NCI-H146 (cell line): ENCODE results near the gene OR4D6.
A peak's percentile ranks its signal among the peaks of the same experiment; 100 is the strongest.
"Not testable (repeated sequence)": the region's sequence is repeated elsewhere in the genome, so short reads cannot be mapped to it uniquely, and the experiment has no call there.

Experiments used
- DNase-seq: peaks from one replicate; lab custom pipeline; 2025; lab: John Stamatoyannopoulos, UW

The OR4D6 gene

DNA sequence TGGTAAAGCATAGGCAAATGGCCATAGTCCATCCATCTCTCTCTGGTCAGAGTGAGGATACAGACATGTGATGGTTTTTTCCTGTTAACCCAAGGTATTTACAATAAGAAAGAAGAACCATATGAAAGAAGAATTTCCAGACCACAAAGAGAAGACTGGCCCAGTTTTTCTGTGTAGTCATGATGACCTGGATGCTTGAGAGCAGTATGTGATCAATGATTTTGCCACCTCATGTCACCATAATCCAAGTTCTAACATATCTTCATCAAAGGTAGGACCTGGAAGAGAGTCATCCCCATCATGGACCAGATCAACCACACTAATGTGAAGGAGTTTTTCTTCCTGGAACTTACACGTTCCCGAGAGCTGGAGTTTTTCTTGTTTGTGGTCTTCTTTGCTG, at the start of gene OR4D6:
Gene OR4D6 (plus strand): TSS at position 301 of the 400 bp plus-strand sequence. CDS start 0 bp downstream, at position 301.
- DNase-seq = no peak

GRCh38 chr11:59413646-59414045, 43.1 kb upstream of the OR4D6 start:
- no peak for DNase-seq

DNA sequence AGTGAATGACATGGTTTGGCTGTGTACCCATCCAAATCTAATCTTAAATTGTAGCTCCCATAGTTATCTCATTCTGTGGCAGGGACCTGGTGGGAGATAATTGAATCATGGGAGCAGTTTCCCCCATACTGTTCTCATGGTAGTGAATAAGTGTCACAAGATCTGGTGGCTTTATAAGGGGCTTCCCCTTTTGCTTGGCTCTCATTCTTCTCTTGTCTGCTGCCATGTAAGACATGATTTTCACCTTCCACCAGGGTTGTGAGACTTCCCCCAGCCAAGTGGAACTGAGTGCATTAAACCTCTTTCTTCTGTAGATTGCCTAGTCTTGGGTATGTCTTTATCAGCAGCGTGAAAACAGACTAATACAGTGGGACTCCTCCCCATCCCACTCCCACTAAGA, 41.6 kb upstream of the OR4D6 start:
- DNase-seq = no peak

- DNase-seq = no peak
Measured at GRCh38 chr11:59416613-59417012, 40.1 kb upstream of the OR4D6 start.

GRCh38 chr11:59417023-59417422, 39.7 kb upstream of the OR4D6 start:
- no peak for DNase-seq

DNA sequence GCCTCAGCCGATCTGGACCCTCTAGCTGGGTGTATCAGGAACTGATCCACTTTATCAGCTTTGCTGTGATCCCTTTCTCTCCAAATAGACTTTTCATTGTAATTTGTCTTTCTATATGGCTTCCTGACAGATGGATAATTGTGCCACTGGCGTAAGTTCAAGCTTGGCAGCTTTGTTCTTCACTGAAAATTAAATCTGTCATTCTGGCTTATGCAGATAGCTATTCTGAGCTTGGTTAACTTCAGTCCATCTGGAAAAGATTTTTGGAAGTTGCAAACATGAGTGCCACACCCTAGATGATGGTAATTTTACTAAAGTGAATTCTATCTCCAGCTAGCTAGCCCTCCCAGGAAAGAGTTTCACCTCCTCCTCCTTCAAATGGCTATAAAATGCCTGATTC, 38.6 kb upstream of the OR4D6 start:
- no peak for DNase-seq

DNA sequence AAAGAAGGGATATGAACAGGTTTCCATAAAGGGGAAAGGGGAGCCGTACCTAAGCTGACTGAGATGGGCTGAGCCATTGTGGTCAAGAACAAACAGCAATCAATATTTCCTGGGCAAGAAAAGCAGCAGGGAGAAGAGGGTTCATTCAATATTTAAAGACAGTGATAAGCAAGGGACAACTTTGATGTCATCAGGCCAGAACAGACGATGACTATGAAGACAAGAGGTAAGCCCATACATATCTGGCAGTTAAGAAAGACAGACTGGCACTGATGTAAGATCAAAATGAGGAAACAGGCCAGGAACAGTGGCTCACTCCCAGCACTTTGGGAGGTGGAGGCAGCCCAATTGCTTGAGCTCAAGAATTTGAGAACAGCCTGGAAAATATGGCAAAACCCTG, 32.9 kb upstream of the OR4D6 start:
- DNase-seq = no peak

- no peak for DNase-seq
Measured at GRCh38 chr11:59425131-59425530, 31.6 kb upstream of the OR4D6 start.

- no peak for DNase-seq
Measured at GRCh38 chr11:59426361-59427067, 30.2 kb upstream of the OR4D6 start, which contains the start of gene OR5A2. Gene OR5A2, minus strand, starts transcription at chr11:59426413. Its CDS starts 3,460 bp downstream, at chr11:59422953.

DNA sequence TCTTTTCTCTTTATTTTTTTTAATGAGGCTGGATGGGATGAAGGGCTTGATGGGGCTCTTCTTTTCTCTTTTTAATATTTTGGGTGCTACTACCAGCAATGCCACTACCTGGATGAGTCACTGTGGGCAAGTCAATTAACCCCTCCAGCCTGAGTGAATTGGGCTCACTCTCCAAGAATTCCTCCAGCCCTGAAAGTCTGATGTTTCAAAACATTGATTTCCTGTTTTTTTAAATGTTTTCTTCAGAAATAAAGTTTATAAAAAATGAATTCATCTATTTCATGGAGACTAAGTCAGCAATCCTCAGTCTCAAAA, 29.7 kb upstream of the OR4D6 start:
- no peak for DNase-seq

DNA sequence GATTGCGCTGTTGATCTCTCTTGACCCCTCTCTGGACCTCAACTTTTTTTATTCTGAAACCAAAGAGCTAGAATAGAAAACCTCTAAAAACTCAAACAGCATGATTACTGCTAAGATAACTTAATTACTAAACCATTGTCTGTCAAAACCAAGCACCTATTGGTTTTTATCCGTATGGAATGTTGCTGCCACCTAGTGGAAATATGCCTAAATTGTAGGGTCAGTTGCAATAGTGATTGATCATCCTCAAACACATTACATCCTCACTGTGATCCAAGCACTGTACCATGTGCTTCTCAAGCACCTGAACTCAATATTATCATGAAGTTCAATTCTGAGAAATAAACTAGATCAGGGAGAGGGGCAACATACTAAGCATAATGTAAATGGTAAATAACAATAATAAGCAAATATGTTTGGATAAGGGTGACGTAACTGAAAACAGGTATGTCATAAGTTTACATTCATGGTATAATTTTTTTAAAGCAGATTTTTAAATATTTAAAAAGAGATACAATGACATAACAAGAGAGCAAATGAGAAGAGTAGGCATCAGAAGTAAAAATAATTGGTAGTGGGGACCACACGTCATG, 26.7 kb upstream of the OR4D6 start:
- DNase-seq = peak; percentile 51

GRCh38 chr11:59436169-59436568, 20.6 kb upstream of the OR4D6 start, which contains the start of gene OR5A1:
Gene OR5A1, plus strand, starts transcription at chr11:59436469. Its CDS starts 6,700 bp downstream, at chr11:59443169.
- no peak for DNase-seq

GRCh38 chr11:59437770-59438169, 19.0 kb upstream of the OR4D6 start:
- DNase-seq = no peak

DNA sequence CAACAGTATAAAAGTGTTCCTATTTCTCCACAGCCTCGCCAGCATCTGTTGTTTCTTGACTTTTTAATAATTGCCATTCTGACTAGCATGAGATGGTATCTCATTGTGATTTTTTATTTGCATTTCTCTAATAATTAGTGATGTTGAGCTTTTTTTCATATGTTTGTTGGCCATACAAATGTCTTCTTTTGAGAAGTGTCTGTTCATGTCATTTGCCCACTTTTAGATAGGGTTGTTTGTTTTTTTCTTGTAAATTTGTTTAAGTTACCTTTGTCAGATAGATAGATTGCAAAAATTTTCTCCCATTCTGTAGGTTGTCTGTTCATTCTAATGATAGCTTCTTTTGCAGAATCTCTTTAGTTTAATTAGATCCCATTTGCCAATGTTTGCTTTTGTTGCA, 11.1 kb upstream of the OR4D6 start:
- DNase-seq = not testable (repeated sequence)

- no peak for DNase-seq
Measured at GRCh38 chr11:59448484-59448883, 8.3 kb upstream of the OR4D6 start.

GRCh38 chr11:59459916-59460315, 3.2 kb downstream of the OR4D6 start:
- DNase-seq = no peak

DNA sequence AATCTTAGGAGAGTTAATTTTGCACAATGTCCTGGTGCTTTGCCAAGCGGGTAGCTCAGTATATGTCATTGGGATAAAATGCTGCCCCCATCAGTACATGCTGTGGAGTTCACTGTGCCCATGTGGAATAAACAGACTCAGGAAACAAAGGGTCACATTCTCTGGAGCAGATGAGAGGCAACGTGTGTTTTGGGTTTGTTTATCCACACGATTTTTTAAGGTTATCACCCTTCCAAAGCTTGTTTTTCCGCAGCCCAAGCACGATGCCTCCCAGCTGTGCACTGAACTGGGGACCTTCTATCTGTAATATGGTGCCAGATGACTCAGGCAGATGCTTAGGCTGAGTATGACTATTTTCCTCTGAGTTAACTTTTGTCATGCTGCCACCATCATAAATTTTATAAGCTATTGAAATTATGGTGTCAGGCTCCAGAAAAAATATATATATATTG, 6.5 kb downstream of the OR4D6 start:
- no peak for DNase-seq

DNA sequence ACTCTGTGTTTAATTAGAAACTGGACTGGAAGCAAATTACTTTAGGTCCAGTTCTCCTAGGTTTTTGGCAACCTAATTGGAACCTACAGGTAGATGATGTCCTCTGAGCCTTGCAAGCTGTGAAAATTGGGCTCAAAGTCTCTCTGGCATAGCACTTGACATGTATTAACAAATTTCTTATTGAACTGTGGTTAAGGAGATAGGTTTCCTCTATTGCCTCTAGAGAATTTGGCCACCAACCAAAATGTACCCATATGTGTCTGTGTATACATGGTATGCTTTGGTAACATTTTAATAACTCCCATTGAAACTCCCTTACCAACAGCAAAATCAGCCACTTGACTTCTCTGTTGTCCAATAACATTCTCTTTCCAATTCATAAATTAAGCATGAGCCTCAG, 16.3 kb downstream of the OR4D6 start, which contains the start of gene OR4D10:
Gene OR4D10 (plus strand): TSS at position 301 of the 400 bp plus-strand sequence. CDS start 4,115 bp downstream, outside the sequence.
- DNase-seq = no peak

DNA sequence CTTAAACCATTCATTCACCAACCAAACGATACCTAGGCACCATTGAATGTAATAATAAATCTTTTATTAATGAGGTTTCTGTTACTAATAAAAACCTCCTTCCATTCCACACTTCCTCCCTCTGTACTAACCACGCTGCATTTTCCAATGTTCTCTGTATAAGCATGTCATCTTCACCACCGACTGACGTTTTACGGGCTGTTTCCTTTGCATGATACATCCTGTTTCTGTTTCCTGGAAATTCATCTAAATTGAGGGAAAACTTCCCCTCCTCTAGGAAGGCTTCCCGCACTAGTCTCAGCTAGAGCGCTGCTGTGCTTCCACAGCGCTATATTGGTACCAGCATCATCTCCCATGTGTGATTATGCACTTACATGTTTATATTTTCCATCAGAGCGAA, 18.4 kb downstream of the OR4D6 start:
- no peak for DNase-seq

DNA sequence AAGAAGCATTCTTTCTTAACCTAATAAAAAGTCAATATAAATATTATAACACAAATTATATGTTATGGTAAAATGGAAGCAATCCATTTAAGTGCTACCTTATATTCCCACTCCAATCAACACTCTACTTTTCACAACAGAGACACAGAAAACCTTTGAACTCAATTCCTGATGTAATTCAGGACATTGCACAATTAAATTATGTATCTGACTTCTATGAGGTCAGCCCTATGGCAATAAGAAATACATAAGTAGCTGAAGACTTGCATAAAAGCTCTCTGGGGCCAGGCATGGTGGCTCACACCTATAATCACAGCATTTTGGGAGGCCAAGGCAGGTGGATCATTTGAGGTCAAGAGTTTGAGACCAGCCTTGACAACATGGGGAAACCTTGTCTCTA, 23.1 kb downstream of the OR4D6 start:
- no peak for DNase-seq

DNA sequence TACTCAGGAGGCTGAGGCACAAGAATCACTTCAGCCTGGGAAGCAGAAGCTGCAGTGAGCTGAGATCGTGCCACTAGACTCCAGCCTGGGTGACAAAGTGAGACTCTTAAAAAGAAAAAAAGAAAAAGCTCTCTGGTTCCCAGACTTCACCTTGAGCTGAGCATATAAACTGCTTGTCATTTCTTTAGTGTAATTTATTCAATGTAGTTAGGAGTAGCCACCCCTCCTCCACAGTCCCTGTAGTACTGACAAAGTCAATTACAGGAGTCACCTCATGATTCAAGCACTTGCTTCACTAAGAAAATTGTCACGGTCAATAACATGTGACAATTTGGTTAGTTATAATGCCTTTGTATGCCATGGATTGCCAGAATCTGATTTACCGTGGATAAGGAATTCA, 23.6 kb downstream of the OR4D6 start:
- no peak for DNase-seq

DNA sequence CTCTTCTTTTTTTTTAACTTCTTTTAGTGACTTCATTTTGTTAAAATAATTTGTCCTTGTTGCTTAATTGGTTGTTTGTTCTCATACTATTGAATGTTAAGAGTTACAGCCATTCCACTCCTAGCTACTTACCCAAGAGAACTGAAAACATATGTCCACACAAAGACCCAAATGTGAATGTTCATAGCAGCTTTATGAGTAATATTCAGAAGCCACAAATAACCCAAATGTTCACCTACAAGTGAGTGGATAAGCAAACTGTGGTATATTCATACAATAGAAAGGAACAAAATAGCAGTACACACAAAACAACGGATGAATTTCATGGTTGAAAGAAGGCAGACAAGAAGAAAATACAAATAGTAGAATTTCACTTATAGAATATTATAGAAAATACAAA, 45.2 kb downstream of the OR4D6 start:
- no peak for DNase-seq

DNA sequence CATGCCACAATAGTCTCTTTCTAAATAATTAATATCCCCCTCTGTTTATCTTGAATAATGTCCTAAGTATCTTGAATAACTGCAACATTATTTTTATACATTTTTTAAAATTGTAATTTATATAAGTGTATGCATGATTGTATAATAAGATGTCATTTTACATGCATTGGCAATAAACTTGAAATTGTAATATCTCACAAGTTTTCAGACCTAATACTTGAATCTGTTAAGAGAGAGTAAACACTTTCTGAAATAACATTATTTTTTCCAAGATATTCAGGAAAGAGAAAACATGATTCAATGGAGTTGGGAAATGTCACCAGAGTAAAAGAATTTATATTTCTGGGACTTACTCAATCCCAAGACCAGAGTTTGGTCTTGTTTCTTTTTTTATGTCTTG, 46.5 kb downstream of the OR4D6 start, which contains the start of gene OR4D11:
Gene OR4D11 (plus strand): TSS at position 301 of the 400 bp plus-strand sequence. CDS start 0 bp downstream, at position 301.
- no peak for DNase-seq
